HG03196 (cell line): ENCODE data around the gene ADORA1.

Experiments
- ATAC-seq: cut with Tn5 transposase; IDR thresholded peaks from one replicate; pipeline ENCODE4 v1.9.1; 2021; ENCODE audit not compliant: unreplicated experiment

The ADORA1 gene

GRCh38 chr1:203121186-203122015 lies 6.1 kb upstream of the ADORA1 start:
- ATAC-seq = no peak

GRCh38 chr1:203122159-203122558 lies 5.4 kb upstream of the ADORA1 start:
- no peak for ATAC-seq

- ATAC-seq = no peak
These were observed 3.5 kb upstream of the ADORA1 start for GRCh38 chr1:203124011-203124410.

GRCh38 chr1:203124546-203125317 lies 2.8 kb upstream of the ADORA1 start:
- no peak for ATAC-seq

DNA sequence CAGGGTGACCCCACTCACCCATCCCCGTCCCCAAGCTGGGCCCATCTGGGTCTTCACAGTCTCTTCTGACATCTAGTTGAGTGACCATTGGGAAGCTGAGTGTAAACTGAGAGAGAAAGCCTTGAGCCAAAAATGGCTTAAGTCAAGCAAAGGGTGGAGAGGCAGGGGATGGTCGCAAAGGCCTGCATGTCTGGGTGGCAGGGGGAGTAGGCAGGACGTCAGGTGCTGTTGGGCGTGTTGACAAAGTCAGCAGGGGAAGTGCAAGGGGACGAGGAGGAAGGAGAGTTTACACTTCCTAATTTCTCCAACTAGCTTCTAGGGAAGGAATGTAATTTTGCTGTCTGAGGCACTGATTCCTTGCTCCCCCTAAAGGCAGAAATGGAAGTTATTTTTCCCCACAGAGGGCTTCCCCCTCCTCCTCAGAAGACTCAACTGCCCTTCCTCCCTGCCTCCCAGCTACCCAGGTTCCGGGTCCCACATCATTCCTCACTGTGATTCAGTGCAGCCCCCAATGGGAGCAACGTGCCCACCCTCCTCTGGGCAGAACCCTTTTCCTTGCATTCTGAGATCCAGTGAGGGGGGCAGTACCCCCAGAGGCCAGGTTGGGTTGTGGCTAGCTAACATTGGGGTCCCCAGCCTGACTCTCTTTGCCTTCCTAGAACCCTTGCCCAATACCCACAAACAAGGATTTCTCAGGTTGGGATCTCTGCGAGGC lies 1.2 kb upstream of the ADORA1 start:
- no peak for ATAC-seq

GRCh38 chr1:203126866-203127665 lies 460 bp upstream of the ADORA1 start:
- no peak for ATAC-seq

GRCh38 chr1:203128431-203128715 lies 847 bp downstream of the ADORA1 start:
- ATAC-seq = no peak

DNA sequence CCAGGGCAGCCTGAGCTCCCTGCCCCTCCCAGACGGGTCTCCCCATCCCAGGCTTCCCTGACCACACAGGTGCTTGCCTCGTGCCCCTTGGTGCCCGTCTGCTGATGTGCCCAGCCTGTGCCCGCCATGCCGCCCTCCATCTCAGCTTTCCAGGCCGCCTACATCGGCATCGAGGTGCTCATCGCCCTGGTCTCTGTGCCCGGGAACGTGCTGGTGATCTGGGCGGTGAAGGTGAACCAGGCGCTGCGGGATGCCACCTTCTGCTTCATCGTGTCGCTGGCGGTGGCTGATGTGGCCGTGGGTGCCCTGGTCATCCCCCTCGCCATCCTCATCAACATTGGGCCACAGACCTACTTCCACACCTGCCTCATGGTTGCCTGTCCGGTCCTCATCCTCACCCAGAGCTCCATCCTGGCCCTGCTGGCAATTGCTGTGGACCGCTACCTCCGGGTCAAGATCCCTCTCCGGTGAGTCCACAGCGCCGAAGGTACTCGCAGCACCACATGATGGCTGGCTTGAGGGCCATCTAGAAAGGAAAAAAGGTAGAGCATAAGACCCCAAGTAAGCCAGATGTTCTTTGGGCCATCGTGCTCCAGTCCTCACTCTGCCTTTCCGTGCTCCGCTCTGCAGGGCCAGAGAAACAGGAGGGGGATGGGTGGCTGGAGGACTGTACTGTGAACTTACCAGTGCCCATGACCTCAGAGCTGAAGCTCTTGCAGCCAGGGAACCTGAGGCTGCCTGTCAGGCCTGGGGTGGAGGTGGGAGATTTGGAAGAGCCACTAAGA lies 1.4 kb downstream of the ADORA1 start:
- no peak for ATAC-seq

- ATAC-seq = no peak
These were observed 2.1 kb downstream of the ADORA1 start for GRCh38 chr1:203129501-203130231.

GRCh38 chr1:203130358-203130985 lies 2.9 kb downstream of the ADORA1 start:
- no peak for ATAC-seq

DNA sequence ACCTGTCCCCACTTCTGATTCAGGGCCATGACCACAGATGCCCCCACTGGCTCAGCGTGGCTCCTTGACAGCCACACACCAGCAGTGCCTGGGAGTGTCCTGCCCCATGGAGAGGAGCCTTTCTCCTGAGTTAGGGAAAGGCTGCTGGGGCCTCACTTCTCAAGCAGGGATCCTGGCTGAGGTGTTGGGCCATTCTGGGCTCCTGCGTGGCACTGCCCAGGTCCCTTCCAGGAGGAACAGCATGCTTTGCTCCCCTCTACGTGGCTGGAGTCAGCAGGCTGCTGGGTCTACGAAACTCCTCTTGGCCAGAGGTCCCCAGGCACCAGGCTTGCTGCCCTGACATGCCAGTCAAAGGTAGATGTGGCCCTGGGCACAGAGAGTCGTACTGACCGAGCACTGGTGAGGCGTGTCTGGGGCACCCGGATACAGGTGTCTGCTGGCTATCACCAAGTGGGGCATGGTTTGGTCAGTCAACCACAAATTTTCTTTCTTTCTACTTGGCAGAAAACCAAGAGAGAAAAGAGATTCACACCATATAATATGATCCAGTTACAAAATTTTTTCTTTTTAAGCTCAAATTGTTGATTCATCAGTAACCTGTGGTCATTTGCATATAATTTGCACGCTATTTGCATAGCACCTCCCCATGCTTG lies 4.1 kb downstream of the ADORA1 start:
- no peak for ATAC-seq

DNA sequence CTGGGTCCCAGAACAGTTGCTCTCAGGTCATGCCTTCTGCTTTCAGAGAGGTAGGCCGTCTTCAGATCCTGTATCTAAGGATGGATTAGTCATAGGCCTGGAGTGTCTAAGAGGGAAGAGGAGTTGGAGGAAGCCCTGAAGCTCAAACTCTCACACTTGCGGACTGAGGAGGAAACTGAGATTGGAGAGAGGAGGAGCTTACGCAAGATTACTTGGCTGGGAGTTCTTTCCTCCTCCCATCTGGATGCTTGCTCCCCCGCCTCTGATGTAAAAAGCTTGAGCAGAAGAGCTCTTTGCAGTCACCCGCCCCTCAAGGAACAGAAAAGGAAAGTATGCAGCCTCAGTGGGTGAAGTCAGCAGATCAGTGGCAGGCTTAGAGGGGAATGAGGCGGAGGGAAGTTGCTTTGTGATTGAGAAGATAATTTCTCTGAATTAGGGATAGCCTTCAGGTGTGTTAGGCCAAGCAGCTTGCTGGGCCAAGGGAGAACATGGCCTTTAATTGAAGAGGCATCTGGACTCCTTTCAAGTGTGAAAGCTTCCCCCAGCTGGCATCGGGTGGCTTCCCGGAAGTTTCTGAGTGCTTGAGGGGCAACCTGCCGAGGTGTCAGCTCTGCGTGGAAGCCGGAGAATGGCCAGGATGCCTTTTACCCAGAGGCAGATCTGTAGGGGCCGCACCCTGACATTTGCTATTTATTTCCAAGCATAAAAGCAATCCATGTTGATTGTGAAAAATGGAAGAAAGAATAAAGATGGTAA lies 6.6 kb downstream of the ADORA1 start:
- no peak for ATAC-seq

GRCh38 chr1:203135636-203136305 lies 8.2 kb downstream of the ADORA1 start:
- no peak for ATAC-seq

DNA sequence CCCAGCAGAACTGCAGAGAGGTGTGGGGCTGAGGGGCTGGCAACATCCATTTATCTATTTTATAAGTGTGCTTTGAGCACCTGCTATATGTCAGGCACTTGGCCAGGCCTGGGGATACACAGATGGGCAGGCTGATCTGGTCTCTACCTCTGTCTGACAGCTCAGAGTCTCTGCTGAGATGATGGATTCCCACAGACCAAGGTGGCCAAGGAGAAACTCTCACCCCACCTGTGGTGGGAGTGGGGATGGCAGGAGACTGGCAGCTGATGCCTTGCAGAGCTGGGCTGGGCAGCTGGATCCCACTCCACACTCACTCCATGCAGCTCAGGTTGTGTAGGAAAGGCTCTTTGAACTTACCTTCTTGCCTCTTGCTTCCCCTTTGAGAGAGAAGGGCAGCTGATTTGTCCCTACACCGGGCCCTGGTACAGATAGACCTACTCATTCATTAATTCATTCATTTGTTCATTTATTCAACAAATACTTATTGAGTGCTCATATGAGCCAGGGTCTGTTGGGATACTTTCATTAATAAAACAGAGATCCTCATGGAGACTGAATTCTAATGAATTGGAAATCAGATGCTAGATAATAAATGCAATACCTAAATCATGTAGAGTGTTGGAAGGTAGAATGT lies 9.0 kb downstream of the ADORA1 start:
- ATAC-seq = no peak

- ATAC-seq = no peak
These were observed 9.8 kb downstream of the ADORA1 start for GRCh38 chr1:203137324-203137723.

DNA sequence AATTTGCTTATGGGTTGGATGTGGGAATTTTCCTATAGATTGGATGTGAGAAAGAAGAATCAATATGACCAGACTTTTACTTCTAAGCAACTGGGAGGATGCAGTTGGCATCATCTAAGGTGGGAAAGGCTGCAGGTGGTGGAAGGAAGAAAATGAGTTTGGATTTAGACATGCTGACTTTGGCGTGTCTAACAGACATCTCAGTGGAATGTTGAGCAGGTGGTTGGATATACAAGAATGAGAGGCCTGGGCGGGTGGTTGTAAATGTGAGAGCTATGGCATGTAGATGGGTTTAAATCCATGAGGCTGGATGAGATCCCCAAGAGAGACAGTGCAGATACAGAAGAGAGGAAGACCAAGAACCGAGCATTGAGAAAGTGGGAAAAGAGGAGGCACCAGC lies 10.5 kb downstream of the ADORA1 start:
- no peak for ATAC-seq

GRCh38 chr1:203139976-203140475 lies 12.5 kb downstream of the ADORA1 start:
- ATAC-seq = no peak
